ENCODE measurements around the gene ASPG. TPM values are rescaled to one million over a fixed set of nuclear protein-coding genes. Genes with fewer than 3 reads are reported as not detected.

Gene ASPG
- total and polyA plus RNA-seq, 9 donors = 0.45 to 28.8 (median 18.7) TPM

DNA sequence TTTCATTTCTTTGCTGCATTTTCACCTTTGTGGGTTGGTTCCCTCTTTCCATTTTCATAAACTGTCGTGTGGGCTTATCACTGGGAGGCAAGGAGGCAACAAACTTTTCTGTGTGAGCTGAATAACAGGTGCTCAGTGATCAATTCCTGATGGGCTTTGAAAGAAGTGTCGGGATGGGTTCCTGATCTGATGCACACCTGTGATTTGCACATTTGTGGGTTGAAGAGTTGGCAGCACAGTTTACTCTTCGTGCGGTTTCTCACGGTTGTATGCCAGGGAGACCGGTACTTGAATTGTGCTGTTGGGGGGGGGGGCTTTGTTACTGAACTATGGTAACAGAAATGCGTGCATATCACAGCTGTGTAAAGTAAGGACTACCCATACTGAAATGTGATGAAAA is 16.0 kb upstream of the ASPG start:
- no peaks in the 10 kb centered on the region for H3K36me3 ChIP-seq
- no peak overlapping the region for H3K4me3 ChIP-seq
- TF ChIP-seq POLR2A (IDR thresholded peaks at IDR 0.05) (no peak), EP300 (IDR thresholded peaks at IDR 0.05) (no peak)
- TF ChIP-seq, protein P1, sequence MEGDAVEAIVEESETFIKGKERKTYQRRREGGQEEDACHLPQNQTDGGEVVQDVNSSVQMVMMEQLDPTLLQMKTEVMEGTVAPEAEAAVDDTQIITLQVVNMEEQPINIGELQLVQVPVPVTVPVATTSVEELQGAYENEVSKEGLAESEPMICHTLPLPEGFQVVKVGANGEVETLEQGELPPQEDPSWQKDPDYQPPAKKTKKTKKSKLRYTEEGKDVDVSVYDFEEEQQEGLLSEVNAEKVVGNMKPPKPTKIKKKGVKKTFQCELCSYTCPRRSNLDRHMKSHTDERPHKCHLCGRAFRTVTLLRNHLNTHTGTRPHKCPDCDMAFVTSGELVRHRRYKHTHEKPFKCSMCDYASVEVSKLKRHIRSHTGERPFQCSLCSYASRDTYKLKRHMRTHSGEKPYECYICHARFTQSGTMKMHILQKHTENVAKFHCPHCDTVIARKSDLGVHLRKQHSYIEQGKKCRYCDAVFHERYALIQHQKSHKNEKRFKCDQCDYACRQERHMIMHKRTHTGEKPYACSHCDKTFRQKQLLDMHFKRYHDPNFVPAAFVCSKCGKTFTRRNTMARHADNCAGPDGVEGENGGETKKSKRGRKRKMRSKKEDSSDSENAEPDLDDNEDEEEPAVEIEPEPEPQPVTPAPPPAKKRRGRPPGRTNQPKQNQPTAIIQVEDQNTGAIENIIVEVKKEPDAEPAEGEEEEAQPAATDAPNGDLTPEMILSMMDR (IDR thresholded peaks at IDR 0.05) = no peak
- H3K9me3 ChIP-seq = peaks cover 0 to 5% of the 10 kb centered on the region in 2 donors
- intact Hi-C loops (cut with DNase I) = no loop called here
- no peaks in the 10 kb centered on the region for H3K27me3 ChIP-seq
- H3K4me1 ChIP-seq (ENCODE audit: insufficient read depth) = no peaks in the 10 kb centered on the region
- no peak for DNase-seq
- H3K27ac ChIP-seq = no peak overlapping the region
- WGBS, 3 donors = 83 to 87% (median 84%) methylated on average over 7 of the region's 7 CpGs

DNA sequence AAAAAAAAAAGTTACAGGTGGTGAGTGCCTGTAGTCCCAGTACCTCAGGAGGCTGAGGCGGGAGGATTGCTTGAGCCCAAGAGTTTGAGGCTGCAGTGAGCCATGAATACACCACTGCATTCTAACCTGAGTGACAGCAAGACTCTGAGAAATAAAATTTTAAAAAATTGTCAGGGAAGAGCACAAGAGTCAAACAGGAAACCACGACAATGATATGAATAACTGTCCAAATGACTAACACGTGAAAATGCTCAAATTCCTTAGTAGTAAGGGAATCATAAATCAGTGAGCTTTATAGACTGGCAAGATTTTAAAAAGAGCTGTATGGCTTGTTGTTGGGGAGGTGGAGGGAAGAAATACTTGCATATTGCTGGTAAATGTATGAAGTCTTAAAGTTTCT is 12.9 kb upstream of the ASPG start:
- WGBS, 3 donors = 59 to 61% (median 59%) methylated on average over 3 of the region's 3 CpGs
- Histone ChIP-seq H3K9me3 (peaks cover 0 to 5% of the 10 kb centered on the region in 2 donors), H3K27me3 (no peaks in the 10 kb centered on the region), H3K27ac (no peak overlapping the region), H3K36me3 (no peaks in the 10 kb centered on the region), H3K4me1 (ENCODE audit: insufficient read depth) (no peaks in the 10 kb centered on the region), H3K4me3 (no peak overlapping the region)
- intact Hi-C loops (cut with DNase I) = loop anchor here in 2 of 4 donors (10.0 kb wide), 2 partner anchors 62 to 572 kb away; partner anchors contain the start of gene KIF26A (in 1 of the 2)
- DNase-seq = no peak
- TF ChIP-seq, protein P1 (IDR thresholded peaks at IDR 0.05) = no peak
- TF ChIP-seq EP300 (IDR thresholded peaks at IDR 0.05) = no peak
- no peak for TF ChIP-seq POLR2A (IDR thresholded peaks at IDR 0.05)

DNA sequence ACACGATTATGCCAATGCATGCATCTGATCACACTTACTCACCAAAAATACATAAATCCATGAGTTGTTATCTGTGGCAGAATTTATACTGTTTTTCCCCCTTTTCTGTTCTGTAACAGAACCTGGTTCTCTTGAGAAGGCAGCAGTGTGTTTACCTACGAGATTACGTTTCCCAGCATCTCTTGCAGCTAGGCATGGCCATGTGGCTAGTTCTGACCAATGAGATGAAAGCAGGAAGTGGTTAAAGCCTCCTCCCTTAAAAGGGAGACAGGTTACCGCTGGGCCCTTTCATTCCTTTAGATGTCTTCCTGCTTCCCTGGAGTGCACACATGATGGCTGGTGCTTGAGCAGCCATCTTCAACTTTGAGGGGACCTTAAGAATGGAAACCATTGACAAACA is 11.7 kb upstream of the ASPG start:
- WGBS, 3 donors = 66 to 72% (median 67%) methylated on average over 4 of the region's 4 CpGs
- Histone ChIP-seq H3K36me3 (no peaks in the 10 kb centered on the region), H3K27me3 (no peaks in the 10 kb centered on the region), H3K4me1 (ENCODE audit: insufficient read depth) (no peaks in the 10 kb centered on the region), H3K27ac (no peak overlapping the region), H3K4me3 (no peak overlapping the region), H3K9me3 (peaks cover 0 to 5% of the 10 kb centered on the region in 2 donors)
- intact Hi-C loops (cut with DNase I) = loop anchor here in 2 of 4 donors (10.0 kb wide), 2 partner anchors 61 to 571 kb away; partner anchors contain the start of gene KIF26A (in 1 of the 2)
- DNase-seq = no peak
- TF ChIP-seq, protein P1 (IDR thresholded peaks at IDR 0.05) = no peak
- no peak for TF ChIP-seq EP300 (IDR thresholded peaks at IDR 0.05)
- no peak for TF ChIP-seq POLR2A (IDR thresholded peaks at IDR 0.05)

DNA sequence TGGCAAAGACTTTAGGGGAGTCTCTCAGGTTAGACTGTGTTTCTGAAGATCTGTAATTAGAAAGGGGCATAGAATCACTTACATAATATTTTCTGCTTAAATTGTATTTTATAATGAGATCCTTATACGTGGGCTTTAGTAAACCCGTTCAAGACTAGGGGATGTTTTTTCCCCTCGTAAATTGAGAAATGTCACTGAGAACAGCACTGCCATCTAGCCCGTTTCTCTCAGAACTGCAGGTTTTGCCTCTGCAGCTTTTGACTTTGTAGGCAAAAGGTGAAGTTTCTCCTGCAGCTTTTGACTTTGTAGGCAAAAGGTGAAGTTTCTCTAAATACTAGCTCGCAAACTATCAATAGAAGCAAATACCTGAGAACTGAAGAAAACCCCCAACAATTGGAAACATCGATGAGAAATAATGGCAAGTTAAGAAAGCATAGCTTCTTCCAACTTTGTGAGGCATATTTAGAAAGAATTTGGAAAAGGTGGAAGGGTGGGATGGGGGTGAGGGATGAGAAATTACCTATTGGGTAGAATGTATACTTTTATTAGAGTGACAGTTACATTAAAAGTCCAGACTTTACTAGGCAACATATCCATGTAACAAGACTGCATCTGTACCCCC is 9.9 kb upstream of the ASPG start:
- Histone ChIP-seq H3K27ac (no peak overlapping the region), H3K27me3 (no peaks in the 10 kb centered on the region), H3K4me3 (no peak overlapping the region), H3K9me3 (peaks cover 0 to 5% of the 10 kb centered on the region in 2 donors), H3K4me1 (ENCODE audit: insufficient read depth) (no peaks in the 10 kb centered on the region), H3K36me3 (no peaks in the 10 kb centered on the region)
- TF ChIP-seq POLR2A (IDR thresholded peaks at IDR 0.05) (no peak), EP300 (IDR thresholded peaks at IDR 0.05) (no peak)
- TF ChIP-seq, protein P1 (IDR thresholded peaks at IDR 0.05) = no peak
- no peak for DNase-seq
- 19 to 30% (median 24%) methylated on average over 6 of the region's 6 CpGs for WGBS, 3 donors
- intact Hi-C loops (cut with DNase I) = loop anchor here in 2 of 4 donors (5.0 to 10.0 kb wide), 3 partner anchors 59 to 569 kb away; partner anchors contain the start of gene KIF26A (in 1 of the 2)

All from ovary (tissue), 9 donors.